Mammary epithelial cell (primary cell): Measurements from ENCODE around the gene TPRX1.

Experiments used
- CTCF ChIP-seq, 2 donors: IDR thresholded peaks in 1 of 2; conservative IDR thresholded peaks in 1 of 2; 2 replicates each; pipeline ENCODE4 v1.5.1; 2011 to 2012; ENCODE audit warnings: inconsistent platforms in 2 of 2, low read length in 2 of 2, mild to moderate bottlenecking in 2 of 2, control low read depth in 1 of 2, low read depth in 1 of 2; ENCODE audit not compliant: insufficient read depth in 1 of 2; ENCODE audit errors: extremely low read depth in 1 of 2
- EZH2 ChIP-seq: IDR thresholded peaks from 2 replicates; pipeline ENCODE4 v1.6.1; 2012; ENCODE audit warnings: low read length, inconsistent platforms, borderline replicate concordance

- TF ChIP-seq CTCF (conservative IDR thresholded peaks at IDR 0.05 in 1 of 2, IDR thresholded peaks at IDR 0.05 in 1 of 2; ENCODE audit: extremely low read depth in 1 of 2, insufficient read depth in 1 of 2, low read depth in 1 of 2, low read length in 2 of 2) (no peak), EZH2 (no peak)
Observed at GRCh38 chr19:47853003-47853402, 48.7 kb upstream of the TPRX1 start.
